DOHH2 (cell line): ENCODE measurements around the gene HMBS.

Experiments used
- EZH2phosphoT487 ChIP-seq: fragments of 200-600 bp; sonication (generic); IDR thresholded peaks from 2 replicates; pipeline ENCODE4 v1.6.1; 2017; ENCODE audit warnings: borderline replicate concordance, mild to moderate bottlenecking, antibody characterized with exemption, low read length, moderate library complexity, mixed read lengths
- TF ChIP-seq, protein P1 (sequence below): fragments of 200-600 bp; sonication (generic); IDR thresholded peaks from one replicate; pipeline ENCODE4 v1.5.1; 2014; ENCODE audit warnings: antibody characterized with exemption, mild to moderate bottlenecking, low read depth, low read length; ENCODE audit not compliant: poor library complexity, severe bottlenecking

- TF ChIP-seq, protein P1, sequence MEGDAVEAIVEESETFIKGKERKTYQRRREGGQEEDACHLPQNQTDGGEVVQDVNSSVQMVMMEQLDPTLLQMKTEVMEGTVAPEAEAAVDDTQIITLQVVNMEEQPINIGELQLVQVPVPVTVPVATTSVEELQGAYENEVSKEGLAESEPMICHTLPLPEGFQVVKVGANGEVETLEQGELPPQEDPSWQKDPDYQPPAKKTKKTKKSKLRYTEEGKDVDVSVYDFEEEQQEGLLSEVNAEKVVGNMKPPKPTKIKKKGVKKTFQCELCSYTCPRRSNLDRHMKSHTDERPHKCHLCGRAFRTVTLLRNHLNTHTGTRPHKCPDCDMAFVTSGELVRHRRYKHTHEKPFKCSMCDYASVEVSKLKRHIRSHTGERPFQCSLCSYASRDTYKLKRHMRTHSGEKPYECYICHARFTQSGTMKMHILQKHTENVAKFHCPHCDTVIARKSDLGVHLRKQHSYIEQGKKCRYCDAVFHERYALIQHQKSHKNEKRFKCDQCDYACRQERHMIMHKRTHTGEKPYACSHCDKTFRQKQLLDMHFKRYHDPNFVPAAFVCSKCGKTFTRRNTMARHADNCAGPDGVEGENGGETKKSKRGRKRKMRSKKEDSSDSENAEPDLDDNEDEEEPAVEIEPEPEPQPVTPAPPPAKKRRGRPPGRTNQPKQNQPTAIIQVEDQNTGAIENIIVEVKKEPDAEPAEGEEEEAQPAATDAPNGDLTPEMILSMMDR = no peak
- TF ChIP-seq EZH2phosphoT487 = no peak
These were observed 36.0 kb upstream of the HMBS start for GRCh38 chr11:119048644-119049043.
